D721Med (cell line): ENCODE results near the gene PASK.

Source experiments
- DNase-seq: peaks from one replicate; pipeline ENCODE4 v3.0.0; 2011; ENCODE audit warnings: low spot score; ENCODE audit not compliant: insufficient read length
- FAIRE-seq: peaks from 2 replicates; lab custom pipeline; 2011; peaks lifted over from hg19 to GRCh38; lab: Jason Lieb, UNC
- CTCF ChIP-seq: IDR thresholded peaks from 2 replicates; pipeline ENCODE4 v1.5.1; 2012; ENCODE audit warnings: mild to moderate bottlenecking, control low read depth; ENCODE audit not compliant: insufficient read depth; ENCODE audit errors: missing control alignments

Gene PASK

GRCh38 chr2:241179899-241180298 lies 30.6 kb upstream of the PASK start:
- DNase-seq (no peak), FAIRE-seq (no peak)
- no peak for TF ChIP-seq CTCF

- FAIRE-seq (no peak), DNase-seq (no peak)
Observed at GRCh38 chr2:241178961-241179360, 29.7 kb upstream of the PASK start.

GRCh38 chr2:241177526-241178334 lies 28.5 kb upstream of the PASK start:
- DNase-seq (no peak), FAIRE-seq (no peak)
- TF ChIP-seq CTCF: no peak

More at GRCh38 chr2:241178961-241179360, 29.7 kb upstream of the PASK start:
- no peak for TF ChIP-seq CTCF

- DNase-seq (no peak), FAIRE-seq (no peak)
- TF ChIP-seq CTCF: no peak
Observed at GRCh38 chr2:241173557-241173956, 24.3 kb upstream of the PASK start.

- DNase-seq: no peak
- no peak for TF ChIP-seq CTCF
- no peak for FAIRE-seq
Observed at GRCh38 chr2:241168366-241168765, 19.1 kb upstream of the PASK start.

- TF ChIP-seq CTCF: no peak
- no peak for FAIRE-seq
- DNase-seq: no peak
Observed at GRCh38 chr2:241163601-241164118, 14.4 kb upstream of the PASK start.
